ENCODE results near the gene LRRC10. TPM values are rescaled to one million over a fixed set of nuclear protein-coding genes. Genes with fewer than 3 reads are reported as not detected.

LRRC10 gene
- total RNA-seq, 1 donor from 2014 or later, result not detected

- DNase-seq (ENCODE audit: extremely low read depth, low read depth, low spot score), result peak; percentile 34
Measured at GRCh38 chr12:69570545-69571399, 39.9 kb downstream of the LRRC10 start.

GRCh38 chr12:69570000-69570516 is 40.6 kb downstream of the LRRC10 start:
- DNase-seq (ENCODE audit: extremely low read depth, low read depth, low spot score), result no peak

GRCh38 chr12:69569236-69569635 is 41.5 kb downstream of the LRRC10 start:
- no peak for DNase-seq (ENCODE audit: extremely low read depth, low read depth, low spot score)

- no peak for DNase-seq (ENCODE audit: extremely low read depth, low read depth, low spot score)
Measured at GRCh38 chr12:69566603-69567002, 44.1 kb downstream of the LRRC10 start.

GRCh38 chr12:69563166-69563762 is 47.4 kb downstream of the LRRC10 start:
- DNase-seq (ENCODE audit: extremely low read depth, low read depth, low spot score), result no peak

Other genes starting within 250 kb of the LRRC10 start
- gene FRS2, start 140.5 kb downstream of the LRRC10 start, total RNA-seq, result 22.2 and 31.2 TPM in 2 replicates
- 148 and 157 TPM in 2 replicates for gene CCT2, start 25.4 kb downstream of the LRRC10 start, total RNA-seq
- 0.06 and 0.82 TPM in 2 replicates for gene BEST3, start 88.4 kb upstream of the LRRC10 start, total RNA-seq
- gene RAB3IP, start 128.0 kb upstream of the LRRC10 start, total RNA-seq, result 8.9 and 12.9 TPM in 2 replicates
- gene MYRFL, start 214.3 kb upstream of the LRRC10 start, total RNA-seq, result not detected in 2 replicates